Endothelial cell of umbilical vein (primary cell): Measurements from ENCODE around the gene RTN4R. TPM values are rescaled to one million over a fixed set of nuclear protein-coding genes. Genes with fewer than 3 reads are reported as not detected.

Experiments
- BruUV-seq: library from RNA; stranded (reverse); fragments of 400-500 nt; replicated peaks from 2 replicates; lab custom pipeline; 2021; lab: Mats Ljungman, UMichigan
- CTCF ChIA-PET: fragments of 300-600, 350-600 bp; sonication (Branson Sonifier 250); formaldehyde crosslinking; loops from one replicate; lab custom pipeline; 2021; ENCODE audit warnings: antibody characterized with exemption, inconsistent platforms; lab: Charles Lee
- POLR2A ChIA-PET: fragments of 300-600, 350-600 bp; sonication (Branson Sonifier 250); formaldehyde crosslinking; loops from one replicate; lab custom pipeline; 2021; ENCODE audit warnings: antibody characterized with exemption, inconsistent platforms; lab: Charles Lee
- DNase-seq: peaks from one replicate; pipeline ENCODE4 v3.0.0-alpha.2; 2011; ENCODE audit warnings: low read depth, low spot score
- FAIRE-seq: peaks from 2 replicates; lab custom pipeline; 2011; peaks lifted over from hg19 to GRCh38; lab: Jason Lieb, UNC
- H2AFZ ChIP-seq: 2 replicates; pipeline ENCODE4 v1.6.0; 2012; ENCODE audit warnings: low read depth, low read length, control low read depth, inconsistent platforms
- H3K27ac ChIP-seq: 2 replicates; pipeline ENCODE4 v1.5.1; 2011; ENCODE audit warnings: low read depth, mild to moderate bottlenecking, control low read depth, low read length, moderate library complexity; ENCODE audit not compliant: insufficient read depth
- H3K27me3 ChIP-seq, 2 experiments: 2 replicates each; pipeline versions ENCODE4 v1.6.0 to v1.6.1; 2011; ENCODE audit warnings: low read length in 2 of 2, mixed read lengths in 1 of 2; ENCODE audit not compliant: control insufficient read depth in 2 of 2, insufficient read depth in 2 of 2
- H3K36me3 ChIP-seq, 2 experiments: 2 replicates in 1 of 2; 3 replicates in 1 of 2; pipeline ENCODE4 v1.5.1; 2011; ENCODE audit warnings: low read length in 2 of 2, mild to moderate bottlenecking in 1 of 2, moderate library complexity in 1 of 2; ENCODE audit not compliant: control insufficient read depth in 2 of 2, insufficient read depth in 2 of 2; ENCODE audit errors: extremely low read depth in 1 of 2
- H3K4me1 ChIP-seq: 3 replicates; pipeline ENCODE4 v1.5.1; 2011; ENCODE audit warnings: mild to moderate bottlenecking, low read length; ENCODE audit not compliant: control insufficient read depth, insufficient read depth; ENCODE audit errors: extremely low read depth
- H3K4me2 ChIP-seq: 2 replicates; pipeline ENCODE4 v1.6.1; 2011; ENCODE audit warnings: low read length, control low read depth, mixed read lengths; ENCODE audit not compliant: insufficient read depth
- H3K4me3 ChIP-seq, 3 experiments: fragments of 200-600 bp in 1 of 3; sonication (generic), shearing (Covaris generic) in 1 of 3; replicated peaks in 1 of 3; 2 replicates each; pipeline ENCODE4 v1.5.1; 2011 to 2016; ENCODE audit warnings: control low read depth in 3 of 3, low read length in 3 of 3, mild to moderate bottlenecking in 2 of 3, inconsistent platforms in 1 of 3, low read depth in 1 of 3, moderate library complexity in 1 of 3; ENCODE audit not compliant: insufficient read depth in 1 of 3
- H3K79me2 ChIP-seq: 2 replicates; pipeline ENCODE4 v1.6.0; 2012; ENCODE audit warnings: low read length, inconsistent platforms; ENCODE audit not compliant: control insufficient read depth, insufficient read depth
- H3K9ac ChIP-seq: replicated peaks from 2 replicates; pipeline ENCODE3; 2011; ENCODE audit warnings: low read length, control low read depth; ENCODE audit not compliant: insufficient read depth; ENCODE audit errors: extremely low read depth
- H3K9me1 ChIP-seq: replicated peaks from 3 replicates; pipeline ENCODE4 v1.6.0; 2011; ENCODE audit warnings: mild to moderate bottlenecking, low read length; ENCODE audit not compliant: control insufficient read depth, insufficient read depth; ENCODE audit errors: extremely low read depth
- H3K9me3 ChIP-seq: replicated peaks from 2 replicates; pipeline ENCODE4 v1.5.1; 2012; ENCODE audit warnings: low read length, inconsistent platforms; ENCODE audit not compliant: control insufficient read depth, insufficient read depth
- H4K20me1 ChIP-seq: replicated peaks from 2 replicates; pipeline ENCODE3; 2011; ENCODE audit warnings: mild to moderate bottlenecking, low read length; ENCODE audit not compliant: control insufficient read depth, insufficient read depth; ENCODE audit errors: extremely low read depth
- EZH2 ChIP-seq: IDR thresholded peaks from 2 replicates; pipeline ENCODE4 v1.6.1; 2012; ENCODE audit warnings: borderline replicate concordance, low read depth, mild to moderate bottlenecking, moderate library complexity, low read length, inconsistent platforms; ENCODE audit not compliant: severe bottlenecking
- FOS ChIP-seq: IDR thresholded peaks from 2 replicates; pipeline ENCODE4 v1.6.1; 2011; ENCODE audit warnings: mild to moderate bottlenecking, low read length, moderate library complexity, borderline replicate concordance; ENCODE audit not compliant: insufficient read depth
- GATA2 ChIP-seq: IDR thresholded peaks from 2 replicates; pipeline ENCODE4 v1.7.0; 2011; ENCODE audit warnings: low read depth, mild to moderate bottlenecking, moderate library complexity, mixed read lengths, low read length; ENCODE audit not compliant: insufficient read length, insufficient read depth
- JUN ChIP-seq: IDR thresholded peaks from 2 replicates; pipeline ENCODE4 v1.6.1; 2011; ENCODE audit warnings: borderline replicate concordance, low read depth; ENCODE audit not compliant: insufficient read length, insufficient read depth
- MYC ChIP-seq: IDR thresholded peaks from one replicate; pipeline ENCODE4 v1.6.1; 2011; ENCODE audit warnings: mild to moderate bottlenecking, low read depth, low read length
- POLR2A ChIP-seq: IDR thresholded peaks from 2 replicates; pipeline ENCODE4 v1.6.1; 2012; ENCODE audit warnings: low read depth, mild to moderate bottlenecking, control low read depth, low read length
- POLR2AphosphoS5 ChIP-seq: IDR thresholded peaks from 2 replicates; pipeline ENCODE4 v1.6.1; 2012; ENCODE audit warnings: low read depth, mild to moderate bottlenecking, control low read depth, low read length, moderate library complexity; ENCODE audit not compliant: insufficient read depth
- dilution Hi-C: fragments of 300-500 bp; cut with MboI; formaldehyde crosslinking; loops from one replicate; pipeline ENCODE4 v1.15.0; 2019; ENCODE audit warnings: low sequenced_read_pairs; ENCODE audit not compliant: extremely low pct_ligation_motif_present
- intact Hi-C: fragments of 100-400 bp; cut with micrococcal nuclease; formaldehyde crosslinking; loops from one replicate; pipeline ENCODE4 v1.10.0; 2022
- polyA plus RNA-seq, 4 experiments: library from polyadenylated mRNA; depleted of rRNA in 3 of 4; stranded (reverse) in 3 of 4; unstranded in 1 of 4; fragments of >200 nt; gene quantifications; 2 replicates each; pipeline versions ENCODE4 v1.2.1 to v1.2.3, GENCODE V29; 2011 to 2012; ENCODE audit warnings: missing spikeins in 1 of 4
- total RNA-seq: library from RNA; stranded (reverse); gene quantifications from 2 replicates; pipeline ENCODE4 v1.2.3, GENCODE V29; 2021
- TF ChIP-seq, protein P1 (sequence below): IDR thresholded peaks from 2 replicates; pipeline ENCODE4 v1.6.1; 2011; ENCODE audit not compliant: insufficient read depth, insufficient read length
- TF ChIP-seq, protein P2 (sequence below), 2 donors: IDR thresholded peaks; 1 replicate in 1 of 2; 2 replicates in 1 of 2; pipeline ENCODE4 v1.5.1; 2011; ENCODE audit warnings: low read length in 2 of 2, mild to moderate bottlenecking in 2 of 2, moderate library complexity in 2 of 2, control low read depth in 1 of 2, inconsistent platforms in 1 of 2, low read depth in 1 of 2; ENCODE audit not compliant: insufficient read depth in 1 of 2; ENCODE audit errors: extremely low read depth in 1 of 2

The RTN4R gene
- total and polyA plus RNA-seq, 2 donors (not counting 3 experiments of a cell fraction or from before 2014, with no cell fraction given) = 1.2 to 2.2 TPM

DNA sequence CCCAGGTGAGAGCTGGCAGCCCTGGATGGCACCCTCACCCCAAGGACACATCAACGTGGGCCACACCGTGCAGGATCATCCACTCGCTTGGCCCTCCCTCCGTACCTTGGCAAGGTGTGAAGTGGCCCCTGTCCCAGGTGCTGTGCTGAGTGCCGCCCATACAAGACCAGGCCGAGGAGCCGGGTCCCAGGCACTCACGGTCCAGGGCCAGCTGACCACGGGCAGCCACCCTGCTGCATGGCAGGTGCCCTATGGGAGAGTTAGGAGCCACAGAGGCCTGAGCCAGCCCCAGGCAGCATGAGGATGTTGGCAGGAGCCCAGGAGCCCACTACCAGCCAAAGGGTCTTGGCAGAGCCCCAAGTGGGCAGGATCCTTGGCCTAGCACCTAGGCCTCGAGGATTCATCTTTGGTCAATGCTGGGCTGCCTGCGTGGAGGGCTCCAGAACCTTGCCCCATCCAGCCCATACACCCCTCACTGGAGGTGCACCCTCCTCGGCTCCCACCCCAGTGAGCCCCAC lies 19.6 kb downstream of the RTN4R start:
- Histone ChIP-seq H3K27me3 (no peaks in the 10 kb centered on the region), H3K9ac (no peak overlapping the region), H3K36me3 (no peaks in the 10 kb centered on the region), H3K4me1 (no peaks in the 10 kb centered on the region), H3K79me2 (no peaks in the 10 kb centered on the region), H3K27ac (no peak overlapping the region), H3K4me3 (no peak overlapping the region), H4K20me1 (no peaks in the 10 kb centered on the region), H3K9me3 (no peaks in the 10 kb centered on the region), H3K9me1 (no peaks in the 10 kb centered on the region), H3K4me2 (no peak overlapping the region), H2AFZ (no peak overlapping the region)
- ChIA-PET CTCF (no interaction called here), POLR2A (no interaction called here)
- no peak for FAIRE-seq
- no peak for DNase-seq
- intact Hi-C loops = no loop called here
- TF ChIP-seq FOS (no peak), EZH2 (no peak), MYC (no peak), POLR2A (no peak), GATA2 (no peak), JUN (no peak), POLR2AphosphoS5 (no peak)
- TF ChIP-seq, protein P1, sequence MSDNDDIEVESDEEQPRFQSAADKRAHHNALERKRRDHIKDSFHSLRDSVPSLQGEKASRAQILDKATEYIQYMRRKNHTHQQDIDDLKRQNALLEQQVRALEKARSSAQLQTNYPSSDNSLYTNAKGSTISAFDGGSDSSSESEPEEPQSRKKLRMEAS = no peak
- TF ChIP-seq, protein P2, sequence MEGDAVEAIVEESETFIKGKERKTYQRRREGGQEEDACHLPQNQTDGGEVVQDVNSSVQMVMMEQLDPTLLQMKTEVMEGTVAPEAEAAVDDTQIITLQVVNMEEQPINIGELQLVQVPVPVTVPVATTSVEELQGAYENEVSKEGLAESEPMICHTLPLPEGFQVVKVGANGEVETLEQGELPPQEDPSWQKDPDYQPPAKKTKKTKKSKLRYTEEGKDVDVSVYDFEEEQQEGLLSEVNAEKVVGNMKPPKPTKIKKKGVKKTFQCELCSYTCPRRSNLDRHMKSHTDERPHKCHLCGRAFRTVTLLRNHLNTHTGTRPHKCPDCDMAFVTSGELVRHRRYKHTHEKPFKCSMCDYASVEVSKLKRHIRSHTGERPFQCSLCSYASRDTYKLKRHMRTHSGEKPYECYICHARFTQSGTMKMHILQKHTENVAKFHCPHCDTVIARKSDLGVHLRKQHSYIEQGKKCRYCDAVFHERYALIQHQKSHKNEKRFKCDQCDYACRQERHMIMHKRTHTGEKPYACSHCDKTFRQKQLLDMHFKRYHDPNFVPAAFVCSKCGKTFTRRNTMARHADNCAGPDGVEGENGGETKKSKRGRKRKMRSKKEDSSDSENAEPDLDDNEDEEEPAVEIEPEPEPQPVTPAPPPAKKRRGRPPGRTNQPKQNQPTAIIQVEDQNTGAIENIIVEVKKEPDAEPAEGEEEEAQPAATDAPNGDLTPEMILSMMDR (IDR thresholded peaks at IDR 0.05; ENCODE audit: extremely low read depth in 1 of 2, insufficient read depth in 1 of 2, low read depth in 1 of 2, low read length in 2 of 2) = no peak
- BruUV-seq = no TSS peak
- dilution Hi-C loops = no loop called here
